RWPE1 (cell line): ENCODE measurements around the gene RPL5.

Experiments used
- CTCF ChIA-PET: fragments of 350-600 bp; sonication (Branson Sonifier 250); formaldehyde crosslinking; extraction: SDS; loops from one replicate; lab custom pipeline; 2021; lab: Yijun Ruan, JAX
- POLR2A ChIA-PET: fragments of 400-600 bp; formaldehyde crosslinking; extraction: SDS; loops from one replicate; lab custom pipeline; 2020; ENCODE audit warnings: antibody characterized with exemption; ENCODE audit not compliant: low non-redundant PET; lab: Yijun Ruan, JAX
- DNase-seq: peaks from one replicate; pipeline ENCODE4 v3.0.0; 2012; ENCODE audit warnings: low spot score
- H3K27ac ChIP-seq: fragments of 450-650 bp; 2 replicates; pipeline ENCODE4 v1.5.1; 2017
- CTCF ChIP-seq: fragments of 450-650 bp; conservative IDR thresholded peaks from 2 replicates; pipeline ENCODE4 v1.5.1; 2017; ENCODE audit warnings: low read depth, mild to moderate bottlenecking

Gene RPL5

GRCh38 chr1:92831368-92831761 is 475 bp upstream of the RPL5 start:
- CTCF ChIA-PET: interaction anchor here (0.5 to 1.0 kb wide), 5 partner anchors 12 to 349 kb away, joined by 3 read pairs; no protein-coding TSS in a partner anchor
- no peak overlapping the region; the same call in 1 of the 2 replicates for H3K27ac ChIP-seq

GRCh38 chr1:92832537-92833114 is 786 bp downstream of the RPL5 start:
- H3K27ac ChIP-seq: peak overlapping the region; percentile 82
- ChIA-PET POLR2A (interaction anchor here (1.0 kb wide), 1 partner anchor 16 kb away, joined by 5 read pairs; no protein-coding TSS in a partner anchor), CTCF (interaction anchor here (0.6 kb wide), 1 partner anchor 27 kb away, joined by 4 read pairs; no protein-coding TSS in a partner anchor)
- no peak for DNase-seq
- no peak for TF ChIP-seq CTCF

More at GRCh38 chr1:92831368-92831761, 475 bp upstream of the RPL5 start:
- POLR2A ChIA-PET: interaction anchor here (0.6 to 1.0 kb wide), 8 partner anchors 17 to 131 kb away, joined by 3 to 5 read pairs (median 4); partner anchors contain the start of gene EVI5
- TF ChIP-seq CTCF: no peak
- no peak for DNase-seq

- no peak for DNase-seq
- POLR2A ChIA-PET: no interaction called here
- CTCF ChIA-PET: interaction anchor here (0.6 kb wide), 1 partner anchor 88 kb away, joined by 4 read pairs; no protein-coding TSS in a partner anchor
- peak overlapping the region; percentile 52; the same call in 1 of the 2 replicates for H3K27ac ChIP-seq
- TF ChIP-seq CTCF: no peak
These were observed 2.0 kb downstream of the RPL5 start for GRCh38 chr1:92833840-92834239.

- POLR2A ChIA-PET: no interaction called here
- H3K27ac ChIP-seq: no peak overlapping the region
- DNase-seq: no peak
- TF ChIP-seq CTCF: no peak
- CTCF ChIA-PET: no interaction called here
These were observed 2.8 kb downstream of the RPL5 start for GRCh38 chr1:92834617-92835016.

- H3K27ac ChIP-seq: no peak overlapping the region
- CTCF ChIA-PET: no interaction called here
- POLR2A ChIA-PET: no interaction called here
- DNase-seq: no peak
- no peak for TF ChIP-seq CTCF
These were observed 5.2 kb downstream of the RPL5 start for GRCh38 chr1:92837062-92837461.

- no peak overlapping the region for H3K27ac ChIP-seq
- ChIA-PET POLR2A (interaction anchor here (0.6 kb wide), 1 partner anchor 17 kb away, joined by 4 read pairs; no protein-coding TSS in a partner anchor), CTCF (interaction anchor here (0.6 to 1.6 kb wide), 3 partner anchors 10 to 840 kb away, joined by 3 to 5 read pairs (median 4); no protein-coding TSS in a partner anchor)
- TF ChIP-seq CTCF: no peak
- DNase-seq: no peak
These were observed 6.7 kb downstream of the RPL5 start for GRCh38 chr1:92838519-92838918.
